ENCODE data around the gene MAP2K7. TPM values are rescaled to one million over a fixed set of nuclear protein-coding genes. Genes with fewer than 3 reads are reported as not detected.

Gene MAP2K7
- total RNA-seq, 4 donors from 2014 or later, result 13.9 to 23.4 (median 17.9) TPM

GRCh38 chr19:7869910-7870511 lies 33.7 kb upstream of the MAP2K7 start:
- Histone ChIP-seq H3K4me3 (peak overlapping the region; percentile 25 to 55), H3K27me3 (peaks cover 71% of the 10 kb centered on the region), H3K4me1 (peaks cover 0 to 67% (median 24%) of the 10 kb centered on the region in 3 donors), H3K9me3 (no peaks in the 10 kb centered on the region), H3K27ac (peak overlapping the region in 3 of 4 donors; percentile 58 to 76 (median 70)), H3K36me3 (no peaks in the 10 kb centered on the region)
- TF ChIP-seq POLR2A (IDR thresholded peaks at IDR 0.05) (no peak), POLR2AphosphoS5 (IDR thresholded peaks at IDR 0.05) (no peak), CTCF (IDR thresholded peaks at IDR 0.05) (no peak), EP300 (IDR thresholded peaks at IDR 0.05) (no peak)
- ATAC-seq, result no peak
- 16 to 51% methylated on average over 3 to 7 of the region's 30 CpGs for WGBS, 2 donors (ENCODE audit: low coverage in 1 of 2)

GRCh38 chr19:7870571-7871436 lies 32.9 kb upstream of the MAP2K7 start:
- 47 to 62% methylated on average over 6 to 8 of the region's 11 CpGs for WGBS, 2 donors (ENCODE audit: low coverage in 1 of 2)
- TF ChIP-seq POLR2AphosphoS5 (IDR thresholded peaks at IDR 0.05) (no peak), POLR2A (IDR thresholded peaks at IDR 0.05) (no peak), CTCF (IDR thresholded peaks at IDR 0.05) (no peak), EP300 (IDR thresholded peaks at IDR 0.05) (no peak)
- Histone ChIP-seq H3K9me3 (no peaks in the 10 kb centered on the region), H3K27me3 (peaks cover 71% of the 10 kb centered on the region), H3K36me3 (no peaks in the 10 kb centered on the region), H3K4me1 (peaks cover 0 to 67% (median 24%) of the 10 kb centered on the region in 3 donors), H3K27ac (peak overlapping the region in 2 of 4 donors; percentile 54 to 55), H3K4me3 (no peak overlapping the region)
- no peak for ATAC-seq

GRCh38 chr19:7871437-7872305 lies 32.0 kb upstream of the MAP2K7 start:
- Histone ChIP-seq H3K27ac (peak overlapping the region in 2 of 4 donors; percentile 54 to 55), H3K4me3 (peak overlapping the region in 1 of 2 donors; percentile 34), H3K4me1 (peaks cover 0 to 67% (median 24%) of the 10 kb centered on the region in 3 donors), H3K36me3 (no peaks in the 10 kb centered on the region), H3K27me3 (peaks cover 71% of the 10 kb centered on the region), H3K9me3 (no peaks in the 10 kb centered on the region)
- TF ChIP-seq POLR2AphosphoS5 (IDR thresholded peaks at IDR 0.05), result no peak
- TF ChIP-seq CTCF (IDR thresholded peaks at IDR 0.05), result no peak
- no peak for TF ChIP-seq POLR2A (IDR thresholded peaks at IDR 0.05)
- TF ChIP-seq EP300 (IDR thresholded peaks at IDR 0.05), result no peak
- WGBS, 2 donors (ENCODE audit: low coverage in 1 of 2), result 3 to 4% methylated on average over 29 to 31 of the region's 33 CpGs
- peak; percentile 69 for ATAC-seq

GRCh38 chr19:7872306-7873204 lies 31.1 kb upstream of the MAP2K7 start:
- no peak overlapping the region for H3K27ac ChIP-seq
- TF ChIP-seq EP300 (IDR thresholded peaks at IDR 0.05) (no peak), POLR2A (IDR thresholded peaks at IDR 0.05) (no peak), CTCF (IDR thresholded peaks at IDR 0.05) (no peak), POLR2AphosphoS5 (IDR thresholded peaks at IDR 0.05) (no peak)
- H3K4me1 ChIP-seq, result peaks cover 0 to 67% (median 24%) of the 10 kb centered on the region in 3 donors
- 18 to 65% methylated on average over 4 to 8 of the region's 47 CpGs for WGBS, 2 donors (ENCODE audit: low coverage in 1 of 2)
- H3K9me3 ChIP-seq, result no peaks in the 10 kb centered on the region
- H3K4me3 ChIP-seq, result peak overlapping the region in 1 of 2 donors; percentile 34
- no peaks in the 10 kb centered on the region for H3K36me3 ChIP-seq
- no peak for ATAC-seq
- H3K27me3 ChIP-seq, result peaks cover 68% of the 10 kb centered on the region

All from gastroesophageal sphincter (tissue), 4 donors.